DND-41 (cell line): ENCODE measurements around the gene ST8SIA1.

ENCODE experiments used
- ATAC-seq: fragments of 200-7000 bp; cut with Tn5 transposase; 3 replicates; pipeline ENCODE4 v1.9.1; 2021; ENCODE audit warnings: low read depth; ENCODE audit not compliant: insufficient read depth
- DNase-seq: peaks from one replicate; pipeline ENCODE4 v3.0.0-alpha.2; 2020
- H2AFZ ChIP-seq: 2 replicates; pipeline ENCODE4 v1.6.0; 2012; ENCODE audit warnings: low read depth, low read length
- H3K27ac ChIP-seq: 2 replicates; pipeline ENCODE4 v1.5.1; 2012; ENCODE audit warnings: low read length, inconsistent platforms
- H3K27me3 ChIP-seq: fragments of 200-600 bp; sonication (generic); 2 replicates; pipeline ENCODE4 v1.6.0; 2012; ENCODE audit warnings: low read length, mild to moderate bottlenecking, inconsistent platforms; ENCODE audit not compliant: insufficient read depth, poor library complexity
- H3K36me3 ChIP-seq: 2 replicates; pipeline ENCODE4 v1.5.1; 2012; ENCODE audit warnings: low read length, inconsistent platforms; ENCODE audit not compliant: insufficient read depth
- H3K4me1 ChIP-seq: 2 replicates; pipeline ENCODE4 v1.5.1; 2012; ENCODE audit warnings: mild to moderate bottlenecking, low read length; ENCODE audit not compliant: insufficient read depth
- H3K4me2 ChIP-seq: 2 replicates; pipeline ENCODE4 v1.6.0; 2012; ENCODE audit warnings: mild to moderate bottlenecking, moderate library complexity, low read length, inconsistent platforms; ENCODE audit not compliant: insufficient read depth
- H3K4me3 ChIP-seq, 2 experiments: fragments of 200-600 bp in 1 of 2; shearing (Covaris generic) in 1 of 2; 2 replicates each; pipeline ENCODE4 v1.5.1; 2012 to 2016; ENCODE audit warnings: inconsistent platforms in 2 of 2, low read length in 2 of 2, mild to moderate bottlenecking in 2 of 2, low read depth in 1 of 2, moderate library complexity in 1 of 2
- H3K79me2 ChIP-seq: 2 replicates; pipeline ENCODE4 v1.6.0; 2012; ENCODE audit warnings: low read length, inconsistent platforms; ENCODE audit not compliant: insufficient read depth
- H3K9ac ChIP-seq: 2 replicates; pipeline ENCODE4 v1.6.0; 2012; ENCODE audit warnings: low read depth, mild to moderate bottlenecking, inconsistent platforms, low read length, moderate library complexity
- H3K9me3 ChIP-seq: 2 replicates; pipeline ENCODE4 v1.5.1; 2012; ENCODE audit warnings: low read length, moderate library complexity, mild to moderate bottlenecking, inconsistent platforms; ENCODE audit not compliant: insufficient read depth, severe bottlenecking
- H4K20me1 ChIP-seq: 2 replicates; pipeline ENCODE4 v1.6.0; 2012; ENCODE audit warnings: low read length; ENCODE audit not compliant: insufficient read depth
- CTCF ChIP-seq: IDR thresholded peaks from 2 replicates; pipeline ENCODE4 v1.5.1; 2012; ENCODE audit warnings: borderline replicate concordance, low read length, moderate library complexity, mild to moderate bottlenecking; ENCODE audit not compliant: poor library complexity, severe bottlenecking; ENCODE audit errors: extremely low read depth
- EZH2 ChIP-seq: IDR thresholded peaks from 3 replicates; pipeline ENCODE4 v1.6.1; 2012; ENCODE audit warnings: borderline replicate concordance, low read depth, mild to moderate bottlenecking, moderate library complexity, low read length, inconsistent platforms; ENCODE audit not compliant: severe bottlenecking

The ST8SIA1 gene

GRCh38 chr12:22206111-22206728 lies 128.3 kb downstream of the ST8SIA1 start:
- ATAC-seq (no peak), DNase-seq (no peak)
- Histone ChIP-seq H4K20me1 (no peaks in the 10 kb centered on the region), H3K27me3 (no peaks in the 10 kb centered on the region), H3K9me3 (no peaks in the 10 kb centered on the region), H3K27ac (no peak overlapping the region), H3K9ac (no peak overlapping the region), H3K4me3 (no peak overlapping the region), H3K4me1 (no peaks in the 10 kb centered on the region), H3K36me3 (no peaks in the 10 kb centered on the region), H3K79me2 (no peaks in the 10 kb centered on the region), H3K4me2 (no peak overlapping the region), H2AFZ (no peak overlapping the region)
- TF ChIP-seq CTCF (no peak), EZH2 (no peak)

GRCh38 chr12:22204391-22204790 lies 130.1 kb downstream of the ST8SIA1 start:
- H3K4me1 ChIP-seq = no peaks in the 10 kb centered on the region
- no peaks in the 10 kb centered on the region for H3K9me3 ChIP-seq
- no peaks in the 10 kb centered on the region for H3K79me2 ChIP-seq
- no peaks in the 10 kb centered on the region for H3K36me3 ChIP-seq
- H3K4me3 ChIP-seq = no peak overlapping the region
- H3K4me2 ChIP-seq = no peak overlapping the region
- no peaks in the 10 kb centered on the region for H3K27me3 ChIP-seq
- TF ChIP-seq CTCF = no peak
- DNase-seq (no peak), ATAC-seq (no peak)
- H3K27ac ChIP-seq = no peak overlapping the region
- no peak overlapping the region for H2AFZ ChIP-seq
- H3K9ac ChIP-seq = no peak overlapping the region
- H4K20me1 ChIP-seq = no peaks in the 10 kb centered on the region

GRCh38 chr12:22202847-22203246 lies 131.7 kb downstream of the ST8SIA1 start:
- no peaks in the 10 kb centered on the region for H3K27me3 ChIP-seq
- H3K4me1 ChIP-seq = no peaks in the 10 kb centered on the region
- TF ChIP-seq EZH2 (no peak), CTCF (no peak)
- no peak overlapping the region for H3K9ac ChIP-seq
- no peaks in the 10 kb centered on the region for H3K36me3 ChIP-seq
- no peaks in the 10 kb centered on the region for H3K9me3 ChIP-seq
- H3K4me2 ChIP-seq = no peak overlapping the region
- no peak overlapping the region for H2AFZ ChIP-seq
- H3K4me3 ChIP-seq = no peak overlapping the region
- ATAC-seq = no peak
- H3K27ac ChIP-seq = no peak overlapping the region
- DNase-seq = no peak
- H3K79me2 ChIP-seq = no peaks in the 10 kb centered on the region
- no peaks in the 10 kb centered on the region for H4K20me1 ChIP-seq

GRCh38 chr12:22201101-22201500 lies 133.4 kb downstream of the ST8SIA1 start:
- H3K27me3 ChIP-seq = no peaks in the 10 kb centered on the region
- no peak overlapping the region for H3K4me3 ChIP-seq
- DNase-seq = no peak
- H3K4me2 ChIP-seq = no peak overlapping the region
- TF ChIP-seq EZH2 = no peak
- TF ChIP-seq CTCF = no peak
- H3K9ac ChIP-seq = no peak overlapping the region
- no peak for ATAC-seq
- no peaks in the 10 kb centered on the region for H3K79me2 ChIP-seq
- no peaks in the 10 kb centered on the region for H3K36me3 ChIP-seq
- no peaks in the 10 kb centered on the region for H3K9me3 ChIP-seq
- H3K4me1 ChIP-seq = no peaks in the 10 kb centered on the region
- H3K27ac ChIP-seq = no peak overlapping the region
- no peaks in the 10 kb centered on the region for H4K20me1 ChIP-seq
- H2AFZ ChIP-seq = no peak overlapping the region
